Stimulated activated CD8-positive, alpha-beta memory T cell treated with anti-CD3 and anti-CD28 coated beads, Interleukin-7, amount 100 ng/mL, for 4 hours (primary cell): Measurements from ENCODE around the gene ASB10.
A peak's percentile ranks its signal among the peaks of the same experiment; 100 is the strongest.

Source experiments
- DNase-seq, 2 donors: peaks; one replicate each; pipeline ENCODE4 v3.0.0-alpha.2; 2020; ENCODE audit warnings: low read depth in 2 of 2

The ASB10 gene, protein sequence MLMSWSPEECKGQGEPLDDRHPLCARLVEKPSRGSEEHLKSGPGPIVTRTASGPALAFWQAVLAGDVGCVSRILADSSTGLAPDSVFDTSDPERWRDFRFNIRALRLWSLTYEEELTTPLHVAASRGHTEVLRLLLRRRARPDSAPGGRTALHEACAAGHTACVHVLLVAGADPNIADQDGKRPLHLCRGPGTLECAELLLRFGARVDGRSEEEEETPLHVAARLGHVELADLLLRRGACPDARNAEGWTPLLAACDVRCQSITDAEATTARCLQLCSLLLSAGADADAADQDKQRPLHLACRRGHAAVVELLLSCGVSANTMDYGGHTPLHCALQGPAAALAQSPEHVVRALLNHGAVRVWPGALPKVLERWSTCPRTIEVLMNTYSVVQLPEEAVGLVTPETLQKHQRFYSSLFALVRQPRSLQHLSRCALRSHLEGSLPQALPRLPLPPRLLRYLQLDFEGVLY

DNA sequence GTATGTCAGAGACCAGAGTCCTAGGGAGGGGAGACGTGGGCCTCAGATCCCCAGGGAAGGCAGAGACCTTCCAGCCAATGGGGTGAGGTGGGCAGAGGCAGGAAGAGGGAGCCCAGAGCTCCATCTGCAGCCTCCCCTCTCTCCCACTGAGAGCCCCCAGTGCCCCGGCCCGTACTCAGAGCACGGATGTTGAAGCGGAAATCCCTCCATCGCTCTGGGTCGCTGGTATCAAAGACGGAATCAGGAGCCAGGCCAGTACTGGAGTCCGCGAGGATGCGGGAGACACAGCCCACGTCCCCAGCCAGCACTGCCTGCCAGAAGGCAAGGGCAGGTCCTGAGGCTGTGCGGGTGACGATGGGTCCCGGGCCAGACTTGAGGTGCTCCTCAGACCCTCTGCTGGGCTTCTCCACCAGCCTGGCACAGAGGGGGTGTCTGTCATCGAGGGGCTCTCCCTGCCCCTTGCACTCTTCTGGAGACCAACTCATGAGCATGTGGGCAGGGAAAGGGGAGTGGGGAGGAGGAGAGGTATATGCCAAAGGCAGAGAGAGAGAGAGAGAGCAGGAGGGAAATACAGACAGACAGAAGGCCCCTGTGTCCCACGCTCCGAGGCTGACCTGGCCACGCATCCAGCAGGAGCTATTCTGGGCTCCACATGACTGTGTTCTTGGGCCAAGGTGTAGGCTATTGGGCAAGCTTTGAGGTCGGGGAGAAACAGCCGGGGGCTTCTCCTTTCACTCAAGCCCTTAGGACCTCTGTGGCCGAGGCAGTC, at the start of gene ASB10:
Gene ASB10 (minus strand): TSS at position 611 of the 769 bp plus-strand sequence. CDS start 120 bp downstream, at position 491.
- no peak for DNase-seq

DNA sequence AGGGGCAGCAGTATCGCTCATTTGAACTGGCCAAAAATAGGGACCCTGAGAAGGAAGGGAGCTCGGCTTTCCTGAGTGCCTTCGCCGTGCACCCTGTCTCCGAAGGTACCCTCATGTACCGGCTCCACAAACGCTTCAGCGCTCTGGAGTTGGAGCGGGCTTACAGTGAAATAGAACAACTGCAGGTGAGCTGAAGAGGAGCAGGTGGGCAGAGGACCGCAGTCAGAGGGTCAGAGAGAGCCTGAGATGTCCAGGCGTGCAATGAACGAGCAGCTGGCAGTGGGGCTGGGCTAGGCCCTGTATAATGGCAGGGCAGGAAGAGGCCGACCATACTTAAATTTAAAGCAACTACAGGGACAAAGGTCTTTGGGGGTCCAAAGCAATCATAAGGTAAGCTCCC, 49.4 kb upstream of the ASB10 start:
- DNase-seq: no peak

DNA sequence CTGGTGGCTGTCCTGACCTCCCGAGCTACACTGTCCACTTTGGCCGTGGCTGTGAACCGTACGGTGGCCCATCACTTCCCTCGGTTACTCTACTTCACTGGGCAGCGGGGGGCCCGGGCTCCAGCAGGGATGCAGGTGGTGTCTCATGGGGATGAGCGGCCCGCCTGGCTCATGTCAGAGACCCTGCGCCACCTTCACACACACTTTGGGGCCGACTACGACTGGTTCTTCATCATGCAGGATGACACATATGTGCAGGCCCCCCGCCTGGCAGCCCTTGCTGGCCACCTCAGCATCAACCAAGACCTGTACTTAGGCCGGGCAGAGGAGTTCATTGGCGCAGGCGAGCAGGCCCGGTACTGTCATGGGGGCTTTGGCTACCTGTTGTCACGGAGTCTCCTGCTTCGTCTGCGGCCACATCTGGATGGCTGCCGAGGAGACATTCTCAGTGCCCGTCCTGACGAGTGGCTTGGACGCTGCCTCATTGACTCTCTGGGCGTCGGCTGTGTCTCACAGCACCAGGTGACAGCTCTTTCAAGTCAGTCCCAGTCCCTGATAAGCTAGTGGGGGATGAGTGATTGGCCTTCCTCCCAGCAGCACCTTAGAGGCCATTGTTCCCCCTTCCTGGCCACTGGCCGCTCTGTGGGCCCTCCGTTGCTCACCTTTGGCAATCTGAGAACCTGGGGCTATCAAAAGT, 48.2 kb upstream of the ASB10 start:
- no peak for DNase-seq

DNA sequence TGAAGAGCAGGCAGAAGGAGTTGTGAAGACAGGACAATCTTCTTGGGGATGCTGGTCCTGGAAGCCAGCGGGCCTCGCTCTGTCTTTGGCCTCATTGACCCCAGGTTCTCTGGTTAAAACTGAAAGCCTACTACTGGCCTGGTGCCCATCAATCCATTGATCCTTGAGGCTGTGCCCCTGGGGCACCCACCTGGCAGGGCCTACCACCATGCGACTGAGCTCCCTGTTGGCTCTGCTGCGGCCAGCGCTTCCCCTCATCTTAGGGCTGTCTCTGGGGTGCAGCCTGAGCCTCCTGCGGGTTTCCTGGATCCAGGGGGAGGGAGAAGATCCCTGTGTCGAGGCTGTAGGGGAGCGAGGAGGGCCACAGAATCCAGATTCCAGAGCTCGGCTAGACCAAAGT, 46.8 kb upstream of the ASB10 start:
- DNase-seq: no peak

DNA sequence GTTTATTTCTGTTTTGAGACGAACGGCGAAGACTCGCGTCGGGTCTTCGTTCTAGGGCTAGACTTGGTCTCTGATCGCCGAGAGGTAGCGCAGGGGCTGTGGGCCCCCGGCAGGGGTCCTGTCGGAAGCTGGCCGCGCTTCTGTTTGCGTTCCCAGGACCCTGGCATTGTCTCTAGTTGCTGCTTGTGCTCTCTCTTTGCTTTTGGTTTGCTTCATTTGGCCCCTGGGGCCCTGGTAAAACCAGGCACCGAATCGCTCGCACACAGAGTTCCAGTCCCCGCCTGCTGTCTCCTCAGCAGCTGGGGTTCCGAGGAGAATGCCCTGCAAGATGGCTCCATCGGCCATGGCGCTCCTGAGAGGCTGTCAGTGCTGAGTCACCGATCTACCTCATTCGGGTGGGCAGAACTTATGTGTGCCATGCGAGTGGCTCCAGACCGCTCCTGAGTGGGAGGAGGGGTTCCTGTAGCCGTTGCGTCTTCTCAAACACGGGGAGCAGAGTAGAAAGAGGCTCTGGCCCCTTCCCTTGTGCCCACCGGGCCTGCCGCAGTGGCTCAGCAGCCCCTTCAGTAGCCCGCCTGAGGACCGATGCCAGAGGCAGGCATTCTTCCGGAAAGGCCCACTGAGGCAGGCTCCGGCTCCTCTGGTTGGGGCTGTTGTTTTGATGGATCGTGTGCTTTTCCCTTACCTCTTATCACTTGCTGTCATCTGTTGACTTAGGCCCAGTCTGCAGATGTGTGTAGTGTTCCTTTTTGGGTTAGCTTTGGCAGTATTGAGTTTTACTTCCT, 46.1 kb upstream of the ASB10 start:
- DNase-seq: peak; percentile 74 to 77

DNA sequence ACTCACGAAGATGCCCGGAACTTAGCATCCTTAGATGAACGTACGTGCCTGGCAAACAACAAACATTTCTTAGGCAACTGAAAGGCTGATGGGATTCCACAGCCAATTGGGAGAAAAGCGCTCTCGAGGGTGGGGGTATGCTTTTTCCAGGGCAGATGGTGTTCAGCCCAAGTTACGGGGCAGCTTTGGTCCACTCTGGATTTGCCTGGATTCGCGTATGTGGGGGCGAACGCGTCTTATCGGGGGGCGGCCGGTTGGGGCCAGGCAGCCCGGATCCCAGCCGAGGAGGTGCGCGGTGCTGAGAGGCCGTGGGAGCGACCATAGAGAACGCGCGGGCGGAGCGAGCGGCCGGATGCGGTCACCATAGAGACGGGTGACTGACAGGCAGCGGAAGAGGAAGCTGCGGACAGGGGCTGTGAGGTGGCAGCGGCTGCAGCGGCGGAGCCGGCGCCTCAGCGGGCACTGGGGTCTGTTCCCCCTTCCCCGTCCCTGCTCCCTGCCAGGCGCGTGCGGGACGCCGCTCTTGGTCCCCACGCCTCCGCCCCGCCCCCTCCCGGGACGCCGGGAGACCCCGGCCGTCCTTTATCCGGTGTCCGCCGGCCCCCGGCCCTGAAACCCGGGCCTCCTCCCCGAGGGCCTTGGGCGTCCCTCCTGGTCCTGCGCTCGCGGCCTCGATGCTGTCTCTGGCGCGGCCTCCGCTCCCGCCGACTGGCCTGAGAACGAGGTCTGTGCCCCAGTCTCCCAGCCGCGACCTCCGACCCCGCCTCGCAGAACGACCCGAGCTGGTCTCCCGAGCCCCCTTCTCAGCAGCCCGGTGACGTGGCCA, 45.3 kb upstream of the ASB10 start, which contains the start of gene CHPF2:
Gene CHPF2 (plus strand): TSS at position 393 of the 826 bp plus-strand sequence. CDS start 1,529 bp downstream, outside the sequence.
- peak; percentile 79 to 89 for DNase-seq

DNA sequence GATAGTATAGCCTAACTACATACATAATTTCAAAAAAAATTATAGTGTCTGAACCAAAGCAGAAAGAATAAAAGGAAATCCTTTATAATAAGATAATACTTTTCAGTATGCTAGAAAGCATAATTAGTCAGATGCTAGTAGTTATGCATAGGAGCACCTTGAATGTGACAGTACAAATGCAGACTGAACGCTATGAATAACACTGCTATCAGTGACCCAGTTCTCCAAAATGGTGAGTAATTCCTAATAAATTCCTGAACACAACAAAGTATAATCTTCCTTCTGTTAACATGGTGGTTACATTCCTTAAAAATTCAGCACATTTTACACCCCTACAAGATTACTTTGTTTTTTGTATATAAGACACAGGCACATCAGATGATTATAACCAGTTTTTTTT, 44.0 kb upstream of the ASB10 start:
- no peak for DNase-seq

DNA sequence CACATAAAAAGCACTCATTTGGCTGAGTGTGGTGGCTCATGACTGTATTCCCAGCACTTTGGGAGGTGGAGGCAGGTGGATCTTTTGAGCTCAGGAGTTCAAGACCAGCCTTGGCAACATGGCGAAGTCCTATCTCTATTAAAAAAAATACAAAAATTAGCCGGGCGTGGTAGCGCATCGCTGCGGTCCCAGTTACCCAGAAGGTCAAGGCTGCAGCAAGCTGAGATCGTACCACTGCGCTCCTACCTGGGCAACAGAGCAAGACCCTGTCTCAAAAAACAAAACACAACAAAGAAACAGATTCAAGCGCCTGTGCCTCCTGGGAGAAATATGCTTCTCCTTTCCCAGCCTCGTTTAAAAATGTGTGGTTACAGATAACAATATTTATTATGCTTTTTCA, 42.2 kb upstream of the ASB10 start:
- no peak for DNase-seq

DNA sequence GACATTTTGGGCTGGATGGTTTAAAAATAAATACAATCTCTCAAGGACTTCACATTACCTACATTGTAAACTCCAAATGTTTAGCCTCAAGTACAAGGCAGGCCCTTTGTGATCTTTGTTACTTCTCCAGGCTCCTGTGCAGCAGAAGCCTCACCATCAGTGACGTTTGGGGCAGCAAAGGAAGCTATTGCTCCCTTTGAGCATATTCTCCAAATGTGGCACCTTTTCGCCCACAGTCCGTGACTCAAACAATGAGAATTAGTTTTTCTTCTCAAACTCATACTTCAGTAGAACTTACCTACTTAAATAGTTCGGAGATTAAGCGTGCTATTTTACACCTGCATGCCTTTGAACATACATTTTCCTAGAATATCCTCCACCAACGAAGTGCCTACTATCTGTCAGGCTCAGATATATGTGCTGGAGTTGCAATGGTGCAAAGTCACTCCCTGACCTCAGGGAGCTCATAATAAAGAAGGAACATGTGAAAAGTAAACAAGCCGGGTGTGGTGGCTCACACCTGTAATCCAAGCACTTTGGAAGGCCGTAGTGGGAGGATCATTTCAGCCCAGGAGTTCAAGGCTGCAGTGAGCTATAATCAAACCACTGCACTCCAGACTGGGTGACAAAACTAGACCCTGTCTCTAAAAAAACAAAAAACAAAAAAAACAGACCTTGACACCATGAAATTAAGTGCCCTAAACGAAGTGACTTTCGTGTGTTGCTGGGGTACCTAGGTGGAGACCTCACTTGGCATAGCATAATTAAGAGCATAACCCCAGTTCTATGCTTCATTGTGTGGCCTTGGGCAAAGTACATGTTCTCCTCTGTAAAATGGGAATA, 41.2 kb upstream of the ASB10 start:
- no peak for DNase-seq

DNA sequence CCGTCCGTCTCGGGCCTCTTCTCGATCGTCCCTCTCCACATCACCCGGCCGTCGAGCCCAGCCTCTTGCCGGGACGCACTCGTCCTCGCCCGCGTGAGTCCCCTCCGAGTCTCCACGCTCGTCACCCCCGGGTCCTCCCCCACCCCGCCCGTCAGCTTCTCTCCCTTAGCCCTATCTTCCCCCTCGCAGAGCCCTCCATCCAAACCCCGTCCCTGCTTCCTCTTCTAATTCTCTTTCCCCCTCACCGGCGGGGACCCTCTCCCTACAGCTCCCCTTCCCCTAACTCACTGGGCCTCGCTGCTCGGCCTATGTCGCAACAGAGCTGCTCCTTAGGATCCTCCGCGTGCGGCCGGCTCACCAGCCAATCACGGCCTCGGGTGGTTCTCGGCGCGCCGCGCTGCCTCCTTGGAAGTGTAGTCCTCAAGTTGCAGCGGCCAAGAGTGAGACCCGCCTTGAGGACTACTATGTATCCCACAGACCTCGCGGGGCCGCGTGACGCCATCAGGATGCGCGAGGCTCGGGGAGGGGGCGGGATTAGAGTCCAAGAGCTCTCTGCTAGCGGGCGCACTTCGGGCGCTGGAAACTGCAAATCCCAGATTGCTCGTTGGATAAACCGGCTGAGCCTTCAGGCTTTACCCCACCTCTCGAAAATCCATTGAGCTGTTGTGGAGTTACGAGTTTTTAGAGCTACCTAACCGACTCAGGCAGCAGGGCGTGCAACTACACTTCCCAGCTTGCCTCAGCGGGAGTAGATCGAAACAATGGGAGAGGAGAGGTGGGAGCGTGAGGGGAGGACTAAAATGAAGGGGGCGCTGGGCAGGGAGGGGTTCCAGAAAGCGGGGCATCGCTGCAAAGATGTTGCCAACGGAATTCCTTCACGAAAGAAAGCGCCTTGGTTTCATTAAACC, 40.1 kb upstream of the ASB10 start, which contains the start of gene ABCF2:
Gene ABCF2 (minus strand): TSS at position 331 of the 908 bp plus-strand sequence. CDS start 747 bp downstream, outside the sequence.
- peak; percentile 97 to 99 for DNase-seq

DNA sequence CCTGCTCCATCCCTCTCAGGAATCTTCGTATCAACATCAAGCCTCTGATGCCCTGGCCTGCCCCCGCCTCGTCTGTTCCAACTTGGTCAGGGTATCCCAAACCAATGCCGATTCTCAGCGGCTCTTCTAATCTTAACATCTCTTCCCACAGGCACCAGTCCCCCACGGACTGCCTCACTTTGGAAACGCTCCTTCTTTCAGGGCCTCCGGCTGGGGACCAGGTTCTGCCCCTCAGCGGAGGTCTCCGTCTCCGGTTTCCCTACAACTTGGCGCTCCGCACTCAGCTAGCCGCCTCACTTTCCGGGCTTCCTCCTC, 39.5 kb upstream of the ASB10 start:
- DNase-seq: no peak

DNA sequence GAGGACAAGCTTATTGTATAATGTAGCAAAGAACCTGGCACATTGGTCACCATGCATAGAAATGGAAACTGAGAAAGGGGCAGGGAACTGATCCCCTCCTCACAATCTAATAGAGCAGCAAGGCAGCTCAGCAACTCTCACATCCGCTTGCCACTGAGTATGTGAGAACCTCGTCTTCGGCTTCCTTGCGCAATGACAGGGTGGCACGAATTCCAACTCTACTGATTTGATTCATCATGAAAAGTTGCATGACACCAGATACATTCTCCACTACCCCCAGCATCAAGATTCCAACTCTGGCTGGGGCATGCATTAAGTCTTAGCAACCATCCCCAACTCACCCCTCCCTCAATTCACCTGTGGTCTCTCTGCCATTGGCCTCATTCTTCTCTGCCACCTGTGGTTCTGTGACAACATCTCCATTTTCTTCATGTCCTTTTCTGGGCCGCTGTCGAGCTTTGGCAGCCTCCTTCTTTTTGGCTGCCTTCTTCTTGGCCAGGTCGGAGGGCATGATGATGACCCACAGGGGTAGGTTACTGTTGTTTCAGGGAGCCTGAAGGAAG, 39.0 kb upstream of the ASB10 start:
- no peak for DNase-seq

DNA sequence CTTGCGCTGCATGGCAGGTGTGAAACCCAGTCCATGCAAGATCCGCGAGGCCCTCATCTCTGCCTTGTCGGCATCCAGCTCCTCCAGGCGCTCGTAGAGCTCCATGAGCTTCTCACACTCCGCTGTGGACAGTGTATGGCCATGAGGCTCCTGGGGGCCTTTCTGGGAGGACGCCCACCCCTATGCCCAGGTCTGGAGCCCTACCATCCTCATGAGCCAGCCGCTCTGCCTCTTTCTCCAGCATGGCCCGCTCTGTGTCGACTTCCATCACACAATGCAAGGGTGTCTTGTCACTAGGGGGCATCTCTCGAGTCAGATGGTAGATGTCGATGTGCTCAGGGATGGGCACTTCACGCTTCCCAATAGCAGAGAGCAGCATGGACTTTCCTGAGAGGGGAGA, 36.7 kb upstream of the ASB10 start:
- DNase-seq: no peak

DNA sequence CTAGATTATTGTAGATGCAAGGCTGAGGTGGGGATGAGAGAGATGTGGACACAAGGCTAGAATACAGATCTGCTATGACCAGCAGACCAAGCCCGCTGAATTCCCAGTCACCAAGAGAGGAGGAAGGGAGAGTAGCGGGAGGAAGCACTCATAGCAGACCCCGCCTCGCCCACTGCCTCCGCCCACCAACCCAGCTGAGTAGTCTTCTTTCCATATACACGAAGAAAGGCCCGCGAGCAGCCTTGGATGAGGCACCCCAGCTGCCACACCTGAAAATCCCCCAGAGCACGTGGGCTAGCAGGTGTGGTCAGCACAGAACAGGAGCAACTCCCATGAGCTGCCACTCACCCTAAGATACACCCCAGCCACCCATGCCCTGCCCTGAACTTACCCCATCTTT, 31.1 kb upstream of the ASB10 start:
- DNase-seq: no peak

DNA sequence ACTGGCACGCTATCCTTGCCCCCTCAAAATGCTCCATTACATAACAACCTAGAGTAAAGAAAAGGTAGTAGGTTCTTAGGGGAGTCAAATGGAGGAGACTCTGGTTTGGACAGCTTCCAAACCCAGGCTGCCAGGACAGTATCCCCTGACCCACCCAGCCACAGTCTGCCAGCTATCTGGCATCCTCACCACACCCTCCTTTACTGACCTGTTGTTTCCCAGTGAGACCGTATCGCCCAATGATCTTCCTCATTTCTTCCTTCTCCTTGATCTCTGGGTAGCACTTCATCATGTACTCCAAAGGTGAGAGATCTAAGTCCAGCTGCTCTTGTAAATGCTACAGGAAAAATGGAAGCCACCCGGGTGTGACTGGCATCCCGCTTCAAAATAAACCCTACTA, 28.3 kb upstream of the ASB10 start:
- DNase-seq: no peak

DNA sequence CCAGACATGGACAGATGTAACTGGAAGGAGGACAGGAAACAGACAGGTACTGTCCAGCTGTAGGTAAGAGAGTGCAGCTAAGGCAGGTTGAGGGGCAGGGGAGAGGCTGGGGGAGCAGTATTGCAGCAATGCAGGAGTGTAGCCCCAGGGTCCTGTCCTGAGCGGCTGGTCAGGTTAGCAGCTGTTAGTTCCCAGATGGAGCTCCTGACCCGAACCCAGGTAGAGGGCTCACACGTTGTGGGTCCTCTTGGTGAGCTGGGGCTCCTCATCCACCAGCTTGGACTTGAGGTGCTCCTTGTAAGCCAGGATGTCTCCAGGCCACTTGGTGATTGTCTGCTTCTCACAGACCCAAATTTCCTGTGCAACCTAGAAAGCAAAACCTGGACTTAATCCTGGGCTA, 26.8 kb upstream of the ASB10 start:
- no peak for DNase-seq

DNA sequence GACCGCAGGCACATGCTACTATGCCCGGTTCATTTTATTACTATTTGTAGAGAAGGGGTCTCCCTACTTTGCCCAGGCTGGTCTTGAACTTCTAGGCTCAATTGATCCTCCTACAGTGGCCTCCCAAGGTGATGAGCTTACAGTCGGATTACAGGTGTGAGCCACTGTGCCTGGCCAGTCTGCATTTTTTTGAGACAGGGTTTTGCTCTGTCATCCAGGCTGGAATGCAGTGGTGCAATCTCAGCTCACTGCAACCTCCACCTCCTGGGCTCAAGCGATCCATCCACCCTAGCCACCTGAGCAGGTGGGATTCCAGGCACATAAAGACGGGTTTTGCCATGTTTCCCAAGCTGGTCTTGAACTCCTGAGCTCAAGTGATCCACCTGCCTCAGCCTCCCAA, 25.6 kb upstream of the ASB10 start:
- no peak for DNase-seq

DNA sequence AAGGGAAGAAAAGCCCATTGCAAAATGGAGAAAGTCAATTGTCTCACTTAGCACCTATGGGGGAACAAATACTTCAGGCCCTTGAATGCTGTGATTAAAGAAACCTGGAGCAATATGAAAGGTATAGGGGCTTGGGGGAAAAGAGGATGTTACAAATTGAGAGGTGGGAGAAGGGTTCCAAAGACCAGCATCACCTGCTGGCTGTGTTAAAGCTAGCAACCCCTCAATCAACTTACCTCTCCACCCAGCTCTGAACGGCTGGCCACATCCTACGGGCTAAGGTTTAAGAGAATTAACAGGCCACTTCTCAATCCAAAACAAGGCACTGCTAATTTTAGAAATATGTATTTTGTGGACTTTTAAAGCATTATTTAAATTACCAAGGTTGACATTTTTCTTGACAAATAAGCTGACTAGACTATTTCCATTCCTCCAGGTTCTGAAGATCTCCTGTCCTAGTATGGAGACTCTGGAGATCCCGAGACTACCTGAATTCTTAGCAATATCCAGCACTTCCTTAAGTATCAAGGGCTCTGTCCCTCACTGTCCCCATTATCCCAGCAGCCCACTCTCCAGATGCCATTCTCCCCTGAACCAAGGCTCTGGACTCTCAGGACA, 24.2 kb upstream of the ASB10 start:
- no peak for DNase-seq
